Astrocyte of the spinal cord (primary cell): ENCODE results near the gene PPP2R2D.

ENCODE experiments used
- DNase-seq: peaks from one replicate; pipeline ENCODE4 v3.0.0; 2011; ENCODE audit warnings: low read depth, low spot score
- H3K4me3 ChIP-seq: 2 replicates; pipeline ENCODE4 v1.5.1; 2011; ENCODE audit warnings: low read depth, mild to moderate bottlenecking, low read length, moderate library complexity
- CTCF ChIP-seq: IDR thresholded peaks from 2 replicates; pipeline ENCODE4 v1.5.1; 2012; ENCODE audit warnings: low read depth, mild to moderate bottlenecking, low read length, inconsistent platforms
- in situ Hi-C: cut with HindIII; loops from 2 replicates; pipeline ENCODE4 v1.10.0; 2017; ENCODE audit warnings: low sequenced_read_pairs

PPP2R2D gene

GRCh38 chr10:131936294-131936693 is 35.5 kb downstream of the PPP2R2D start:
- no peak overlapping the region for H3K4me3 ChIP-seq
- DNase-seq, result no peak
- in situ Hi-C loops, result no loop called here
- TF ChIP-seq CTCF, result no peak

DNA sequence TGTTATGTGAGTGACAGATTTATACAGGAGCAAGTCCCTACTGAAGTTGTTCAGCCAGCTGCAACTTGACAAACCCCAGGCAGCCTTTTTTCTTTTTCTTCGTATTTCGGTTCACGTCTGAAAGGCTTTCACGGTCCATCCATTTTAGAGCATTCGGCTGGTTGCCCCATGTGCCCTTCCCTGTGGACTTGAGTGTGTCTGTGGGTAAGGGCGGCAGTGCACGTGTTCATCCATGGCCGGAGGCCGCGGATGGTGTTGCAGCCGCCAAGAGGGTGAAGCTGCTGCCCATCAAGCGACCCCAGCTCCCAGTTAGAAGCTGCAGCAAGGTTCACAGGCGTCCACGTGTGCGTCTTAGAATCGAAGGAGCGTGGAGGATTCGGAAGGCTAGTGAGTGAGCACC is 35.9 kb downstream of the PPP2R2D start:
- no peak overlapping the region for H3K4me3 ChIP-seq
- DNase-seq, result no peak
- in situ Hi-C loops, result no loop called here
- TF ChIP-seq CTCF, result no peak

DNA sequence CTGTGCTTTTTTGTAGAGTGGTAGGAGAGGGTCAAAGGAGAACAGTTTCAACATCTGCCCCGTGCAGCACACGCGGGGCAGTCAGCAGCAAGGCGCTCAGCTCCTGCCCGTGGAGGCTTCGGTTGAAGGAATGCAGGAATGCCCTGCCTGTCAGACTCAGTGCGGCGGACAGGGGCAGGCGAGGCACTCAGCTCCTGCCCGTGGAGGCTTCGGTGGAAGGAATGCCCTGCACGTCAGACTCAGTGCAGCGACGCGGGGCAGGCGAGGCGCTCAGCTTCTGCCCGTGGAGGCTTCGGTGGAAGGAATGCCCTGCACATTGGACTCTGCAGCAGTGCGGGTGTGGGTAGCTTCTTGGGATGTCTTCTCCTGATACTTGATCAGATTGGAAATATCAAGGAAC is 37.0 kb downstream of the PPP2R2D start:
- in situ Hi-C loops, result no loop called here
- TF ChIP-seq CTCF, result no peak
- no peak overlapping the region for H3K4me3 ChIP-seq
- no peak for DNase-seq

DNA sequence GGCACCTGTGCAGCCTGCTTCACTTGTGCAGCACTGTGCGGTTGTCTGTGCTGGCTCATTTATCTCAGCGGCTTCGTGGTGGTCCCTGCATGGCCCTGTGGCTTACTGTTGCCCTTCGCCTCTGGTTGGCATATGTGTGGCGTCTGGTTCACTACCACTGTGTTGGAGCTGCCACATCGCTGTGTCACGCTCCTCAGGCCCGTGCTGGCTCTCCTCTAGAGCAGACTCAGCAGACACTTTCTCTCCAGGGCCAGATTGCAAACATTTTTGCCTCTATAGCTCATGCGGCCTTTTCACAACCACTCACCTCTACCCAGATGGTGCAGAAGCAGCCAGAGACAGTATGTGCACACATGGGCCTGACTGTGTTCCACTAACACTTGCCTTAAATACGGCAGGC is 37.9 kb downstream of the PPP2R2D start:
- DNase-seq, result no peak
- no peak for TF ChIP-seq CTCF
- H3K4me3 ChIP-seq, result no peak overlapping the region
- in situ Hi-C loops, result no loop called here

GRCh38 chr10:131942455-131942854 is 41.6 kb downstream of the PPP2R2D start:
- in situ Hi-C loops, result no loop called here
- no peak overlapping the region for H3K4me3 ChIP-seq
- no peak for TF ChIP-seq CTCF
- no peak for DNase-seq

GRCh38 chr10:131943021-131943814 is 42.4 kb downstream of the PPP2R2D start:
- no peak overlapping the region for H3K4me3 ChIP-seq
- DNase-seq, result no peak
- in situ Hi-C loops, result no loop called here
- TF ChIP-seq CTCF, result peak; percentile 61
